HG03066 (cell line): ENCODE measurements around the gene COL6A5.
"Not testable (repeated sequence)": the region's sequence is repeated elsewhere in the genome, so short reads cannot be mapped to it uniquely, and the experiment has no call there.

ENCODE experiments used
- ATAC-seq: cut with Tn5 transposase; IDR thresholded peaks from one replicate; pipeline ENCODE4 v1.9.1; 2021; ENCODE audit warnings: low read depth; ENCODE audit not compliant: unreplicated experiment

Gene COL6A5

GRCh38 chr3:130383424-130383823 is 38.0 kb downstream of the COL6A5 start:
- ATAC-seq: no peak

GRCh38 chr3:130384476-130385025 is 39.1 kb downstream of the COL6A5 start:
- no peak for ATAC-seq

- ATAC-seq: no peak
Measured at GRCh38 chr3:130386604-130387263, 41.3 kb downstream of the COL6A5 start.

- ATAC-seq: no peak
Measured at GRCh38 chr3:130389743-130390478, 44.4 kb downstream of the COL6A5 start.

- ATAC-seq: no peak
Measured at GRCh38 chr3:130392266-130392665, 46.8 kb downstream of the COL6A5 start.

GRCh38 chr3:130393594-130393993 is 48.1 kb downstream of the COL6A5 start:
- no peak for ATAC-seq

- ATAC-seq: no peak
Measured at GRCh38 chr3:130395331-130395730, 49.9 kb downstream of the COL6A5 start.

GRCh38 chr3:130395916-130396315 is 50.4 kb downstream of the COL6A5 start:
- no peak for ATAC-seq

- ATAC-seq: no peak
Measured at GRCh38 chr3:130404401-130404800, 58.9 kb downstream of the COL6A5 start.

GRCh38 chr3:130405956-130406355 is 60.5 kb downstream of the COL6A5 start:
- ATAC-seq: no peak

- not testable (repeated sequence) for ATAC-seq
Measured at GRCh38 chr3:130408253-130408652, 62.8 kb downstream of the COL6A5 start.

GRCh38 chr3:130411320-130411719 is 65.8 kb downstream of the COL6A5 start:
- no peak for ATAC-seq

GRCh38 chr3:130412991-130413560 is 67.6 kb downstream of the COL6A5 start:
- ATAC-seq: no peak

- no peak for ATAC-seq
Measured at GRCh38 chr3:130414457-130414856, 69.0 kb downstream of the COL6A5 start.

GRCh38 chr3:130420466-130420865 is 75.0 kb downstream of the COL6A5 start:
- no peak for ATAC-seq

- no peak for ATAC-seq
Measured at GRCh38 chr3:130423064-130423463, 77.6 kb downstream of the COL6A5 start.

- no peak for ATAC-seq
Measured at GRCh38 chr3:130424837-130425236, 79.4 kb downstream of the COL6A5 start.

GRCh38 chr3:130425484-130425883 is 80.0 kb downstream of the COL6A5 start:
- no peak for ATAC-seq

- no peak for ATAC-seq
Measured at GRCh38 chr3:130426206-130426605, 80.7 kb downstream of the COL6A5 start.

- ATAC-seq: no peak
Measured at GRCh38 chr3:130428871-130429712, 83.6 kb downstream of the COL6A5 start.

- ATAC-seq: no peak
Measured at GRCh38 chr3:130429713-130430023, 84.2 kb downstream of the COL6A5 start.
